HepG2 (cell line): ENCODE data around the gene RNF213. TPM values are rescaled to one million over a fixed set of nuclear protein-coding genes. Genes with fewer than 3 reads are reported as not detected.

Experiments used
- ARNT ChIP-seq: fragments of 450-650 bp; IDR thresholded peaks from 2 replicates; pipeline ENCODE4 v1.6.1; 2017
- KDM5A ChIP-seq: fragments of 200-600 bp; sonication (generic); IDR thresholded peaks from 2 replicates; pipeline ENCODE4 v1.7.0; 2018; ENCODE audit warnings: antibody characterized with exemption, mild to moderate bottlenecking, low read length, borderline replicate concordance
- MYNN ChIP-seq: sonication (generic); formaldehyde crosslinking; IDR thresholded peaks from 2 replicates; pipeline ENCODE4 v1.4.0; 2020; ENCODE audit warnings: mild to moderate bottlenecking, low read depth, missing genetic modification reagents
- SMYD3 ChIP-seq: sonication (generic); formaldehyde crosslinking; IDR thresholded peaks from 2 replicates; pipeline ENCODE4 v1.8.1; 2023; ENCODE audit warnings: mild to moderate bottlenecking, missing genetic modification reagents
- STAT5B ChIP-seq: sonication (generic); formaldehyde crosslinking; IDR thresholded peaks from 2 replicates; pipeline ENCODE4 v1.4.0; 2020; ENCODE audit warnings: missing genetic modification reagents
- THAP11 ChIP-seq: IDR thresholded peaks from 2 replicates; pipeline ENCODE4 v1.6.1; 2016; ENCODE audit warnings: missing biosample characterization, missing genetic modification reagents
- ZNF296 ChIP-seq: sonication (generic); formaldehyde crosslinking; conservative IDR thresholded peaks from 2 replicates; pipeline ENCODE4 v1.5.0; 2020; ENCODE audit warnings: mild to moderate bottlenecking, missing genetic modification reagents
- ZNF556 ChIP-seq: sonication (generic); formaldehyde crosslinking; IDR thresholded peaks from 2 replicates; pipeline ENCODE4 v1.4.0; 2020; ENCODE audit warnings: mild to moderate bottlenecking, missing genetic modification reagents, borderline replicate concordance
- ZNF572 ChIP-seq: sonication (generic); formaldehyde crosslinking; IDR thresholded peaks from 2 replicates; pipeline ENCODE4 v1.5.1; 2020; ENCODE audit warnings: mild to moderate bottlenecking, missing genetic modification reagents
- polyA plus RNA-seq, 8 experiments: library from polyadenylated mRNA; depleted of rRNA in 3 of 8; stranded (reverse) in 7 of 8; unstranded in 1 of 8; fragments of >200 nt; fragmentation: Illumina TruSeq in 4 of 8; extraction: Trizol in 4 of 8; gene quantifications; 2 replicates each; pipeline versions ENCODE4 v1.2.1 to v1.2.3, GENCODE V29; 2011 to 2016; ENCODE audit warnings: low read depth in 4 of 8, missing spikeins in 1 of 8, mixed read lengths in 1 of 8; ENCODE audit not compliant: insufficient read depth in 1 of 8
- total RNA-seq, 5 experiments: library from RNA; depleted of rRNA; stranded (reverse); fragments of >200 nt; fragmentation: Illumina TruSeq; extraction: Trizol; gene quantifications; 2 replicates each; pipeline ENCODE4 v1.2.3, GENCODE V29; 2016; ENCODE audit warnings: low read depth in 1 of 5
- TF ChIP-seq, protein P1 (sequence below): sonication (generic); formaldehyde crosslinking; IDR thresholded peaks from 2 replicates; pipeline ENCODE4 v1.8.0; 2022; ENCODE audit warnings: missing genetic modification reagents, mild to moderate bottlenecking, moderate library complexity, borderline replicate concordance
- TF ChIP-seq, protein P2 (sequence below): sonication (generic); formaldehyde crosslinking; IDR thresholded peaks from one replicate; pipeline ENCODE4 v1.5.1; 2020; ENCODE audit warnings: mild to moderate bottlenecking, missing genetic modification reagents; ENCODE audit errors: not compliant biosample characterization
- TF ChIP-seq, protein P3 (sequence below): sonication (generic); formaldehyde crosslinking; IDR thresholded peaks from 2 replicates; pipeline ENCODE4 v1.4.0; 2020; ENCODE audit warnings: mild to moderate bottlenecking, missing genetic modification reagents, borderline replicate concordance

RNF213 gene
- total and polyA plus RNA-seq, 2 of the 13 experiments (the other 11 are each of a cell fraction or from before 2014, with no cell fraction given), result 38.6 to 38.7 TPM

DNA sequence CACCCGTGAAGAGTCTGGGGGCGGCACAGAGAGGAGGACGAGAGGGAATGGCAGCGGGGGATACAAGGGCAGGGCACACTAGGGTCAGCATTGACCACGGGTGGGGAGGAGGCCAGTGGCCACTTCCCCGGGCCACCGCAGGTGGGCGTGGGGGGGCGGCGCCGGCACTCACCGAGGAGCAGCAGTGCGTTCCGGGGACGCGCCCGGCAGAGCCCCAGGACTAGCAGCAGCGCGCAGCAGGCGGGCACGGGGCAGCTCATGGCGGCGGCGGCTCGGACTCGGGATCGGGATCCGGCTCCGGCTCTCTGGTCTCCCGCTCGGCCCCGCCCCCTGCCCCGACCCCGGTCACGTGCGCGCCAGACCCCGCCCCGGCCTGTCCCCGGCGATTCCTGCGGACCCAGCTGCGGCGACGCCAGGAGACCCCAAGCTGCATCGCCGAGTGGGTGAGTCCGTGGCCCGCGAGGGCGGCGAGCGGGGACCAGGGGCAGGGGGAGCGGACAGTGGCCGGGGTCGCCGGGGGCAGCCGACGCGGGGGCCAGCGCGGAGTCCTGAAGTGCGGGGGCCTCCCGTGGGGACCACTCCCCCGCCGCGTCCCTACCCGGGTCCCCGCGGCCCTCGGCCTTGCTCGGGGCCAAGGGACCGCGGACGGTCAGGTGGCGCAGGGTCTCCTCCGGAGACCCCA is 40.5 kb upstream of the RNF213 start, which contains the start of the genes SGSH and SLC26A11 (continued):
- TF ChIP-seq SMYD3 (CRISPR knock-in tag) (no peak), ZNF296 (no peak; the same call in 1 of the 2 replicates), STAT5B (CRISPR knock-in tag) (no peak), MYNN (CRISPR knock-in tag) (0 out of 2 replicates have a peak, but pooled peaks have one; percentile 36), THAP11 (CRISPR knock-in tag) (peak; percentile 59), ARNT (no peak), ZNF556 (CRISPR knock-in tag) (peak; percentile 86; the same call in 1 of the 2 replicates), KDM5A (no peak), ZNF572 (CRISPR knock-in tag) (no peak)
- TF ChIP-seq, protein P1, sequence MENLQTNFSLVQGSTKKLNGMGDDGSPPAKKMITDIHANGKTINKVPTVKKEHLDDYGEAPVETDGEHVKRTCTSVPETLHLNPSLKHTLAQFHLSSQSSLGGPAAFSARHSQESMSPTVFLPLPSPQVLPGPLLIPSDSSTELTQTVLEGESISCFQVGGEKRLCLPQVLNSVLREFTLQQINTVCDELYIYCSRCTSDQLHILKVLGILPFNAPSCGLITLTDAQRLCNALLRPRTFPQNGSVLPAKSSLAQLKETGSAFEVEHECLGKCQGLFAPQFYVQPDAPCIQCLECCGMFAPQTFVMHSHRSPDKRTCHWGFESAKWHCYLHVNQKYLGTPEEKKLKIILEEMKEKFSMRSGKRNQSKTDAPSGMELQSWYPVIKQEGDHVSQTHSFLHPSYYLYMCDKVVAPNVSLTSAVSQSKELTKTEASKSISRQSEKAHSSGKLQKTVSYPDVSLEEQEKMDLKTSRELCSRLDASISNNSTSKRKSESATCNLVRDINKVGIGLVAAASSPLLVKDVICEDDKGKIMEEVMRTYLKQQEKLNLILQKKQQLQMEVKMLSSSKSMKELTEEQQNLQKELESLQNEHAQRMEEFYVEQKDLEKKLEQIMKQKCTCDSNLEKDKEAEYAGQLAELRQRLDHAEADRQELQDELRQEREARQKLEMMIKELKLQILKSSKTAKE, result 0 out of 2 replicates have a peak, but pooled peaks have one; percentile 7
- TF ChIP-seq, protein P2, sequence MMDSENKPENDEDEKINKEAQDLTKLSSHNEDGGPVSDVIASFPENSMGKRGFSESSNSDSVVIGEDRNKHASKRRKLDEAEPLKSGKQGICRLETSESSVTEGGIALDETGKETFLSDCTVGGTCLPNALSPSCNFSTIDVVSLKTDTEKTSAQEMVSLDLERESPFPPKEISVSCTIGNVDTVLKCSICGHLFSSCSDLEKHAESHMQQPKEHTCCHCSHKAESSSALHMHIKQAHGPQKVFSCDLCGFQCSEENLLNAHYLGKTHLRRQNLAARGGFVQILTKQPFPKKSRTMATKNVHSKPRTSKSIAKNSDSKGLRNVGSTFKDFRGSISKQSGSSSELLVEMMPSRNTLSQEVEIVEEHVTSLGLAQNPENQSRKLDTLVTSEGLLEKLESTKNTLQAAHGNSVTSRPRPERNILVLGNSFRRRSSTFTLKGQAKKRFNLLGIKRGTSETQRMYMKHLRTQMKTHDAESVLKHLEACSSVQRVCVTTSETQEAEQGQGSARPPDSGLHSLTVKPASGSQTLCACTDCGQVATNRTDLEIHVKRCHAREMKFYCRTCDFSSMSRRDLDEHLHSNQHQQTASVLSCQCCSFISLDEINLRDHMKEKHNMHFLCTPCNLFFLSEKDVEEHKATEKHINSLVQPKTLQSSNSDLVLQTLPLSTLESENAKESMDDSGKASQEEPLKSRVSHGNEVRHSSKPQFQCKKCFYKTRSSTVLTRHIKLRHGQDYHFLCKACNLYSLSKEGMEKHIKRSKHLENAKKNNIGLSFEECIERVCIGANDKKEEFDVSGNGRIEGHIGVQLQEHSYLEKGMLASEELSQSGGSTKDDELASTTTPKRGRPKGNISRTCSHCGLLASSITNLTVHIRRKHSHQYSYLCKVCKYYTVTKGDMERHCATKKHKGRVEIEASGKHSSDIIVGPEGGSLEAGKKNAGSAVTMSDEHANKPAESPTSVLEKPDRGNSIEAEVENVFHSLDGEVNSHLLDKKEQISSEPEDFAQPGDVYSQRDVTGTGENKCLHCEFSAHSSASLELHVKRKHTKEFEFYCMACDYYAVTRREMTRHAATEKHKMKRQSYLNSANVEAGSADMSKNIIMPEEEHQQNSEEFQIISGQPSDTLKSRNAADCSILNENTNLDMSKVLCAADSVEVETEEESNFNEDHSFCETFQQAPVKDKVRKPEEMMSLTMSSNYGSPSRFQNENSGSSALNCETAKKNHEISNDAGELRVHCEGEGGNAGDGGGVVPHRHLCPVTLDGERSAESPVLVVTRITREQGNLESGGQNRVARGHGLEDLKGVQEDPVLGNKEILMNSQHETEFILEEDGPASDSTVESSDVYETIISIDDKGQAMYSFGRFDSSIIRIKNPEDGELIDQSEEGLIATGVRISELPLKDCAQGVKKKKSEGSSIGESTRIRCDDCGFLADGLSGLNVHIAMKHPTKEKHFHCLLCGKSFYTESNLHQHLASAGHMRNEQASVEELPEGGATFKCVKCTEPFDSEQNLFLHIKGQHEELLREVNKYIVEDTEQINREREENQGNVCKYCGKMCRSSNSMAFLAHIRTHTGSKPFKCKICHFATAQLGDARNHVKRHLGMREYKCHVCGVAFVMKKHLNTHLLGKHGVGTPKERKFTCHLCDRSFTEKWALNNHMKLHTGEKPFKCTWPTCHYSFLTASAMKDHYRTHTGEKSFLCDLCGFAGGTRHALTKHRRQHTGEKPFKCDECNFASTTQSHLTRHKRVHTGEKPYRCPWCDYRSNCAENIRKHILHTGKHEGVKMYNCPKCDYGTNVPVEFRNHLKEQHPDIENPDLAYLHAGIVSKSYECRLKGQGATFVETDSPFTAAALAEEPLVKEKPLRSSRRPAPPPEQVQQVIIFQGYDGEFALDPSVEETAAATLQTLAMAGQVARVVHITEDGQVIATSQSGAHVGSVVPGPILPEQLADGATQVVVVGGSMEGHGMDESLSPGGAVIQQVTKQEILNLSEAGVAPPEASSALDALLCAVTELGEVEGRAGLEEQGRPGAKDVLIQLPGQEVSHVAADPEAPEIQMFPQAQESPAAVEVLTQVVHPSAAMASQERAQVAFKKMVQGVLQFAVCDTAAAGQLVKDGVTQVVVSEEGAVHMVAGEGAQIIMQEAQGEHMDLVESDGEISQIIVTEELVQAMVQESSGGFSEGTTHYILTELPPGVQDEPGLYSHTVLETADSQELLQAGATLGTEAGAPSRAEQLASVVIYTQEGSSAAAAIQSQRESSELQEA (CRISPR knock-in tag), result no peak
- TF ChIP-seq, protein P3, sequence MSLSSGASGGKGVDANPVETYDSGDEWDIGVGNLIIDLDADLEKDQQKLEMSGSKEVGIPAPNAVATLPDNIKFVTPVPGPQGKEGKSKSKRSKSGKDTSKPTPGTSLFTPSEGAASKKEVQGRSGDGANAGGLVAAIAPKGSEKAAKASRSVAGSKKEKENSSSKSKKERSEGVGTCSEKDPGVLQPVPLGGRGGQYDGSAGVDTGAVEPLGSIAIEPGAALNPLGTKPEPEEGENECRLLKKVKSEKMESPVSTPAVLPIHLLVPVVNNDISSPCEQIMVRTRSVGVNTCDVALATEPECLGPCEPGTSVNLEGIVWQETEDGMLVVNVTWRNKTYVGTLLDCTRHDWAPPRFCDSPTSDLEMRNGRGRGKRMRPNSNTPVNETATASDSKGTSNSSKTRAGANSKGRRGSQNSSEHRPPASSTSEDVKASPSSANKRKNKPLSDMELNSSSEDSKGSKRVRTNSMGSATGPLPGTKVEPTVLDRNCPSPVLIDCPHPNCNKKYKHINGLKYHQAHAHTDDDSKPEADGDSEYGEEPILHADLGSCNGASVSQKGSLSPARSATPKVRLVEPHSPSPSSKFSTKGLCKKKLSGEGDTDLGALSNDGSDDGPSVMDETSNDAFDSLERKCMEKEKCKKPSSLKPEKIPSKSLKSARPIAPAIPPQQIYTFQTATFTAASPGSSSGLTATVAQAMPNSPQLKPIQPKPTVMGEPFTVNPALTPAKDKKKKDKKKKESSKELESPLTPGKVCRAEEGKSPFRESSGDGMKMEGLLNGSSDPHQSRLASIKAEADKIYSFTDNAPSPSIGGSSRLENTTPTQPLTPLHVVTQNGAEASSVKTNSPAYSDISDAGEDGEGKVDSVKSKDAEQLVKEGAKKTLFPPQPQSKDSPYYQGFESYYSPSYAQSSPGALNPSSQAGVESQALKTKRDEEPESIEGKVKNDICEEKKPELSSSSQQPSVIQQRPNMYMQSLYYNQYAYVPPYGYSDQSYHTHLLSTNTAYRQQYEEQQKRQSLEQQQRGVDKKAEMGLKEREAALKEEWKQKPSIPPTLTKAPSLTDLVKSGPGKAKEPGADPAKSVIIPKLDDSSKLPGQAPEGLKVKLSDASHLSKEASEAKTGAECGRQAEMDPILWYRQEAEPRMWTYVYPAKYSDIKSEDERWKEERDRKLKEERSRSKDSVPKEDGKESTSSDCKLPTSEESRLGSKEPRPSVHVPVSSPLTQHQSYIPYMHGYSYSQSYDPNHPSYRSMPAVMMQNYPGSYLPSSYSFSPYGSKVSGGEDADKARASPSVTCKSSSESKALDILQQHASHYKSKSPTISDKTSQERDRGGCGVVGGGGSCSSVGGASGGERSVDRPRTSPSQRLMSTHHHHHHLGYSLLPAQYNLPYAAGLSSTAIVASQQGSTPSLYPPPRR (CRISPR knock-in tag), result peak; percentile 49
